B cell (primary cell): ENCODE results near the gene SEC16A. TPM values are rescaled to one million over a fixed set of nuclear protein-coding genes. Genes with fewer than 3 reads are reported as not detected.

ENCODE experiments used
- ATAC-seq: fragments of 200-7000 bp; cut with Tn5 transposase; one replicate; pipeline ENCODE4 v1.10.0; 2021; ENCODE audit warnings: low read depth, mild to moderate bottlenecking, moderate number of reproducible peaks, moderate library complexity
- CTCF ChIA-PET: fragments of 350-600 bp; sonication (Branson Sonifier 250); formaldehyde crosslinking; loops from one replicate; lab custom pipeline; 2021; ENCODE audit warnings: antibody characterized with exemption, inconsistent platforms; lab: Charles Lee
- POLR2A ChIA-PET: fragments of 350-600 bp; sonication (Branson Sonifier 250); formaldehyde crosslinking; loops from one replicate; lab custom pipeline; 2021; ENCODE audit warnings: antibody characterized with exemption; lab: Charles Lee
- DNase-seq: peaks from one replicate; pipeline ENCODE4 v3.0.0; 2013
- H2AFZ ChIP-seq: 2 replicates; pipeline ENCODE4 v1.6.1; 2012; ENCODE audit warnings: mild to moderate bottlenecking, low read depth, low read length; ENCODE audit not compliant: insufficient read depth, poor library complexity, severe bottlenecking
- H3K27ac ChIP-seq, 2 donors: 1 replicate in 1 of 2; 2 replicates in 1 of 2; pipeline ENCODE4 v1.5.1; 2012 to 2013; ENCODE audit warnings: low read length in 2 of 2, mild to moderate bottlenecking in 2 of 2, moderate library complexity in 1 of 2
- H3K27me3 ChIP-seq, 4 experiments: fragments of 200-600 bp in 1 of 4; sonication (generic) in 1 of 4; replicated peaks in 1 of 4; 1 replicate in 2 of 4; 2 replicates in 2 of 4; pipeline versions ENCODE4 v1.6.1 to v1.7.0; 2013 to 2016; ENCODE audit warnings: low read length in 3 of 4, mild to moderate bottlenecking in 2 of 4, mixed read lengths in 1 of 4, moderate library complexity in 1 of 4; ENCODE audit not compliant: insufficient read depth in 4 of 4, control insufficient read depth in 3 of 4; ENCODE audit errors: control extremely low read depth in 1 of 4
- H3K36me3 ChIP-seq, 2 experiments: replicated peaks in 1 of 2; 1 replicate in 1 of 2; 2 replicates in 1 of 2; pipeline versions ENCODE4 v1.6.1 to v1.7.1; 2013; ENCODE audit warnings: low read length in 1 of 2; ENCODE audit not compliant: insufficient read depth in 2 of 2, control insufficient read depth in 1 of 2; ENCODE audit errors: control extremely low read depth in 1 of 2, extremely low read depth in 1 of 2
- H3K4me1 ChIP-seq, 2 donors: fragments of 200-600 bp in 1 of 2; sonication (generic) in 1 of 2; 1 replicate in 1 of 2; 2 replicates in 1 of 2; pipeline versions ENCODE4 v1.5.1 to v1.6.1; 2013 to 2017; ENCODE audit warnings: low read length in 2 of 2; ENCODE audit not compliant: control insufficient read depth in 2 of 2, insufficient read depth in 2 of 2
- H3K4me2 ChIP-seq: replicated peaks from 2 replicates; pipeline ENCODE3; 2012; ENCODE audit warnings: mild to moderate bottlenecking, low read depth, low read length; ENCODE audit not compliant: poor library complexity, severe bottlenecking
- H3K4me3 ChIP-seq, 5 experiments: fragments of 200-600 bp in 1 of 5; sonication (generic) in 1 of 5; 1 replicate in 3 of 5; 2 replicates in 2 of 5; pipeline versions ENCODE4 v1.5.1 to v1.7.0; 2011 to 2016; ENCODE audit warnings: low read length in 4 of 5, mild to moderate bottlenecking in 4 of 5, low read depth in 2 of 5, control low read depth in 1 of 5, moderate library complexity in 1 of 5; ENCODE audit not compliant: insufficient read depth in 1 of 5; ENCODE audit errors: control extremely low read depth in 1 of 5, extremely low read depth in 1 of 5
- H3K79me2 ChIP-seq: fragments of 200-600 bp; sonication (generic); one replicate; pipeline ENCODE4 v1.6.0; 2016; ENCODE audit warnings: low read length; ENCODE audit not compliant: control insufficient read depth, insufficient read depth
- H3K9ac ChIP-seq: fragments of 200-600 bp; sonication (generic); 2 replicates; pipeline ENCODE4 v1.6.1; 2017; ENCODE audit warnings: mild to moderate bottlenecking, low read length, moderate library complexity
- H3K9me3 ChIP-seq, 3 donors: one replicate each; pipeline versions ENCODE4 v1.6.1 to v1.7.1; 2013; ENCODE audit warnings: low read length in 2 of 3; ENCODE audit not compliant: control insufficient read depth in 2 of 3, insufficient read depth in 1 of 3; ENCODE audit errors: control extremely low read depth in 1 of 3
- H4K20me1 ChIP-seq: 2 replicates; pipeline ENCODE4 v1.6.0; 2012; ENCODE audit warnings: mild to moderate bottlenecking, low read length; ENCODE audit not compliant: insufficient read depth, control insufficient read depth, poor library complexity, severe bottlenecking
- H3K27ac Mint-ChIP-seq: one replicate; pipeline ENCODE4 v1.8.0; 2021; ENCODE audit warnings: mixed read lengths
- H3K27me3 Mint-ChIP-seq: one replicate; pipeline ENCODE4 v1.8.0; 2021; ENCODE audit warnings: mixed read lengths
- H3K4me1 Mint-ChIP-seq: one replicate; pipeline ENCODE4 v1.8.0; 2021; ENCODE audit warnings: mixed read lengths
- H3K4me3 Mint-ChIP-seq: one replicate; pipeline ENCODE4 v1.8.0; 2021; ENCODE audit warnings: mixed read lengths
- H3K9me3 Mint-ChIP-seq: one replicate; pipeline ENCODE4 v1.8.0; 2022; ENCODE audit warnings: mixed read lengths; ENCODE audit not compliant: insufficient read depth
- CTCF ChIP-seq: fragments of 200-600 bp; IDR thresholded peaks from one replicate; pipeline ENCODE4 v1.8.0; 2022; ENCODE audit warnings: antibody characterized with exemption, mild to moderate bottlenecking
- EZH2 ChIP-seq: IDR thresholded peaks from 2 replicates; pipeline ENCODE4 v1.6.1; 2012; ENCODE audit warnings: borderline replicate concordance, low read depth, mild to moderate bottlenecking, moderate library complexity, low read length; ENCODE audit not compliant: insufficient read depth, poor library complexity, severe bottlenecking
- WGBS: methylation state at CpG from one replicate; pipeline ENCODE4 v1.1.5; 2013; ENCODE audit warnings: missing lambda C conversion rate; ENCODE audit not compliant: insufficient coverage; 5-methylcytosine and 5-hydroxymethylcytosine counted together
- intact Hi-C: fragments of 100-400 bp; cut with micrococcal nuclease; formaldehyde crosslinking; loops from one replicate; pipeline ENCODE4 v1.10.0; 2022
- polyA plus RNA-seq: library from polyadenylated mRNA; depleted of rRNA; stranded (reverse); fragments of >200 nt; gene quantifications from 2 replicates; pipeline ENCODE4 v1.2.3, GENCODE V29; 2012
- total RNA-seq, 2 donors: library from RNA; stranded (reverse); fragments of 120-200 nt in 1 of 2; gene quantifications; 1 replicate in 1 of 2; 2 replicates in 1 of 2; pipeline versions ENCODE4 v1.2.3 to v1.2.4, GENCODE V29; 2013 to 2022

The SEC16A gene
- total and polyA plus RNA-seq, 2 donors (not counting 1 experiment from before 2014, with no cell fraction given): 31.7 to 73.4 TPM

GRCh38 chr9:136474974-136475865 lies 7.6 kb downstream of the SEC16A start:
- H3K4me3 ChIP-seq: no peak overlapping the region
- H4K20me1 ChIP-seq: peaks cover 99% of the 10 kb centered on the region
- H3K36me3 ChIP-seq: peaks cover 0 to 78% of the 10 kb centered on the region in 2 experiments
- TF ChIP-seq CTCF (no peak), EZH2 (no peak)
- CTCF ChIA-PET: no interaction called here
- no peak overlapping the region for H3K4me2 ChIP-seq
- intact Hi-C loops: no loop called here
- no peak overlapping the region for H3K4me3 Mint-ChIP-seq
- peaks cover 9% of the 10 kb centered on the region for H3K4me1 Mint-ChIP-seq
- 96% methylated on average over 34 of the region's 34 CpGs for WGBS
- no peaks in the 10 kb centered on the region for H3K9me3 ChIP-seq
- H3K27me3 Mint-ChIP-seq: no peaks in the 10 kb centered on the region
- ATAC-seq (no peak), DNase-seq (no peak)
- no peaks in the 10 kb centered on the region for H3K9me3 Mint-ChIP-seq
- H3K27me3 ChIP-seq: no peaks in the 10 kb centered on the region
- POLR2A ChIA-PET: no interaction called here
- no peak overlapping the region for H3K27ac Mint-ChIP-seq
- peaks cover 99% of the 10 kb centered on the region for H3K79me2 ChIP-seq
- H3K4me1 ChIP-seq: no peaks in the 10 kb centered on the region
- H3K27ac ChIP-seq: no peak overlapping the region
- no peak overlapping the region for H3K9ac ChIP-seq
- no peak overlapping the region for H2AFZ ChIP-seq

- ChIA-PET POLR2A (interaction anchor here (0.6 kb wide), 1 partner anchor 239 kb away, joined by 3 read pairs; no protein-coding TSS in a partner anchor), CTCF (no interaction called here)
- Histone ChIP-seq H3K9ac (no peak overlapping the region), H4K20me1 (peaks cover 100% of the 10 kb centered on the region), H3K4me1 (no peaks in the 10 kb centered on the region), H3K4me2 (no peak overlapping the region), H3K79me2 (peaks cover 99% of the 10 kb centered on the region), H3K27me3 (no peaks in the 10 kb centered on the region), H3K4me3 (no peak overlapping the region), H3K9me3 (no peaks in the 10 kb centered on the region), H3K27ac (no peak overlapping the region), H2AFZ (no peak overlapping the region), H3K36me3 (peaks cover 0 to 88% of the 10 kb centered on the region in 2 experiments)
- no peaks in the 10 kb centered on the region for H3K27me3 Mint-ChIP-seq
- no peak for TF ChIP-seq CTCF
- TF ChIP-seq EZH2: no peak
- peaks cover 4% of the 10 kb centered on the region for H3K4me1 Mint-ChIP-seq
- no peak overlapping the region for H3K27ac Mint-ChIP-seq
- 97% methylated on average over 25 of the region's 27 CpGs for WGBS
- DNase-seq (no peak), ATAC-seq (no peak)
- H3K4me3 Mint-ChIP-seq: no peak overlapping the region
- no peaks in the 10 kb centered on the region for H3K9me3 Mint-ChIP-seq
- intact Hi-C loops: no loop called here
Observed at GRCh38 chr9:136474021-136474640, 8.7 kb downstream of the SEC16A start.
